ENCODE results near the gene GLDC. TPM values are rescaled to one million over a fixed set of nuclear protein-coding genes. Genes with fewer than 3 reads are reported as not detected.

GLDC gene
- total RNA-seq, 1 donor from 2014 or later = 1.7 TPM

GRCh38 chr9:6576987-6577386, 68.5 kb downstream of the GLDC start:
- no peaks in the 10 kb centered on the region for H3K9me3 ChIP-seq
- TF ChIP-seq CTCF (IDR thresholded peaks at IDR 0.05) = no peak
- H3K4me3 ChIP-seq = no peak overlapping the region
- ATAC-seq (no peak), DNase-seq (no peak)
- no peaks in the 10 kb centered on the region for H3K27me3 ChIP-seq
- no peaks in the 10 kb centered on the region for H3K36me3 ChIP-seq
- no peak overlapping the region for H3K27ac ChIP-seq
- intact Hi-C loops (cut with DNase I) = no loop called here
- no peaks in the 10 kb centered on the region for H3K4me1 ChIP-seq

- ATAC-seq (no peak), DNase-seq (no peak)
- H3K4me1 ChIP-seq = no peaks in the 10 kb centered on the region
- H3K36me3 ChIP-seq = no peaks in the 10 kb centered on the region
- H3K9me3 ChIP-seq = no peaks in the 10 kb centered on the region
- no peak overlapping the region for H3K27ac ChIP-seq
- no peaks in the 10 kb centered on the region for H3K27me3 ChIP-seq
- intact Hi-C loops (cut with DNase I) = no loop called here
- TF ChIP-seq CTCF (IDR thresholded peaks at IDR 0.05) = no peak
- H3K4me3 ChIP-seq = no peak overlapping the region
Measured at GRCh38 chr9:6575324-6576034, 70.0 kb downstream of the GLDC start.

GRCh38 chr9:6567140-6567591, 78.4 kb downstream of the GLDC start:
- Histone ChIP-seq H3K4me3 (no peak overlapping the region), H3K36me3 (no peaks in the 10 kb centered on the region), H3K4me1 (no peaks in the 10 kb centered on the region), H3K9me3 (no peaks in the 10 kb centered on the region), H3K27ac (no peak overlapping the region), H3K27me3 (no peaks in the 10 kb centered on the region)
- DNase-seq (no peak), ATAC-seq (no peak)
- intact Hi-C loops (cut with DNase I) = no loop called here
- no peak for TF ChIP-seq CTCF (IDR thresholded peaks at IDR 0.05)

- Histone ChIP-seq H3K9me3 (no peaks in the 10 kb centered on the region), H3K4me3 (no peak overlapping the region), H3K27me3 (no peaks in the 10 kb centered on the region), H3K27ac (no peak overlapping the region), H3K36me3 (no peaks in the 10 kb centered on the region), H3K4me1 (no peaks in the 10 kb centered on the region)
- TF ChIP-seq CTCF (IDR thresholded peaks at IDR 0.05) = no peak
- DNase-seq = no peak
- peak; percentile 36 for ATAC-seq
- intact Hi-C loops (cut with DNase I) = no loop called here
Measured at GRCh38 chr9:6566409-6567139, 79.0 kb downstream of the GLDC start.

GRCh38 chr9:6565312-6565711, 80.2 kb downstream of the GLDC start:
- H3K27me3 ChIP-seq = no peaks in the 10 kb centered on the region
- H3K4me1 ChIP-seq = no peaks in the 10 kb centered on the region
- no peak for DNase-seq
- no peak overlapping the region for H3K4me3 ChIP-seq
- TF ChIP-seq CTCF (IDR thresholded peaks at IDR 0.05) = no peak
- H3K27ac ChIP-seq = no peak overlapping the region
- H3K36me3 ChIP-seq = no peaks in the 10 kb centered on the region
- no peak for ATAC-seq
- H3K9me3 ChIP-seq = no peaks in the 10 kb centered on the region
- intact Hi-C loops (cut with DNase I) = no loop called here
